ENCODE measurements around the gene DLEC1.
"Not testable (repeated sequence)": the region's sequence is repeated elsewhere in the genome, so short reads cannot be mapped to it uniquely, and the experiment has no call there.

DLEC1 gene

DNA sequence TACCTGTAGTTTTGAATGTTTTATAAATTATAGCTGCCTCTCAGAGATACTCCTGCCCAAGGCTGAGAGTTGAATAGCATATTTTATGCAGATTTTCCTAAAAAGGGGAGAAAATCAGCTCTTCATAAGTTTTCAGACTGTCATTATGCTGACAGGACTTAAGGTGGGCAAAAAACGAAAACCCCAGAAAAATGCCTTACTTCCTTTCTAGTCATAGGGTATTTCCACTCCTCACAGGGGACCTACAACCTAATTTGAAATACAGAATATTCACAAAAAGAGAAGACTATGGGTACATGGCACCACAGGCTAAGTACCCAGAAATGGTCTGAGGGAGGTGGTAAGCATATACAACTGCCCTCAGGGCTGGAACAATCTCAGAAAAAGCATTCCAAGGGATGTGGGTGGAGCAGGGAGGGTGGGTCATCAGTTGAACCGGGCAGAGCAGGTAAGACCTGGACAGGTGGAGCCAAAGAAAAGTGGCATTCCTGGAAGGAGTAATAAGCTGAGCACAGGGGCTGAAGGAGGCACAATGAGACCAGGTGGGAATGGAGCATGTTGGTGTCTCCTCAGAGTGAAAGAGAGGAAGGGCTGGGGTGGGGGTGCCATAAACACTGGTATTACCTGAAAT is 115.7 kb downstream of the DLEC1 start:
- no peak for DNase-seq (ENCODE audit: low spot score)

DNA sequence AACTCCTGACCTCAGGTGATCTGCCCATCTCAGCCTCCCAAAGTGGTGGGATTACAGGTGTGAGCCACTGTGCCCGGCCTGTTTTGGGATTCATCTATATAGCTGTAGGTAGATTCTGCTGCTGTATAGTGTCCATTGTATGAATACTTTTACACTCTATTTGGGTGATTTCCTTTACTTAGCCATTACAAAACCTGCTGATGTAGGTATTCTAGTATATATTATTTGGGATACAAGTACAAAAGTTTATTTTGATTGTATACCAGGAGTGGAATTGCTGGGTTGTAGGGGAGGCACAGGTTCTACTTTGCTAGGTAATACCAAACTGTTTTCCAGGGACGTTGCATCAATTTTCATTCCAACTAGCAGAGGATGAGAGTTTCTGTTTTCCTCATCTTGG is 116.8 kb downstream of the DLEC1 start:
- no peak for DNase-seq (ENCODE audit: low spot score)

DNA sequence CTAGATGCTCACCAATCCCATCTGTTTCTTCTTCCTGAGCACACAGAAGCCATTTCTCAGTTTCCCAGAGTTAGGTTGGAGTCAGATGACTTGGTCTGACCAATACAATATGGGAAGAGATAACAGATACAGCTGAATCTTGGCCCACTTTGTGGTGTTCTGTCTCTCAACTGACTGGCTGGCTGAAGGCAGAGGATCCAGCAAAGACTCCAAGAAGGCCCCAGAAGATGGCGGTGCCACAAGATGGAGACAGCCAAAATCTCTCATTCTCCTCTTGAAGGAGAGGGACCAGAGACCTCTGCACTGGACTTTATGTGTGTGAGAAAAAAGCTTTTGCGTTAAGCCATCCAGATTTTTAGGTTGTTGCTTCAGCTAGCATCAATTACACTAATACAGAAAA is 118.1 kb downstream of the DLEC1 start:
- DNase-seq (ENCODE audit: low spot score), result no peak

DNA sequence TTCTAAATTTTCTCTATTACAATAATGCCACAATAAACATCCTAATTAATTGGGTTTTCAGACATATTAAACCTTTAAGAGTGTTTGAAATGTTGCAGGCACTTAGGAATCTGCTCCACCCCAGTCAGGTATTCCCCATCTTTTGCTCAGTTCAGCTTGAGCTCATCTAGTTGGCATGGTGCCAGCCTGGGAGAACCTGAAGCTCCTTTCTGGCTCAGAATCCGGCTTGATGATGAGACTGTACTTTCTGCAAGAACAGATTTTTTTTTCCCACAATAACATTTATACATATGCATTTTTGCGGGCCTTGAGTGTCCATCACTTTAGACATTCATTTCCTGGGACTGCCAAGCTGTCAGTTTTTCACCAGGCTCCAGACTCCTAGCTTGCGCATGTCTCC is 118.6 kb downstream of the DLEC1 start:
- no peak for DNase-seq (ENCODE audit: low spot score)

DNA sequence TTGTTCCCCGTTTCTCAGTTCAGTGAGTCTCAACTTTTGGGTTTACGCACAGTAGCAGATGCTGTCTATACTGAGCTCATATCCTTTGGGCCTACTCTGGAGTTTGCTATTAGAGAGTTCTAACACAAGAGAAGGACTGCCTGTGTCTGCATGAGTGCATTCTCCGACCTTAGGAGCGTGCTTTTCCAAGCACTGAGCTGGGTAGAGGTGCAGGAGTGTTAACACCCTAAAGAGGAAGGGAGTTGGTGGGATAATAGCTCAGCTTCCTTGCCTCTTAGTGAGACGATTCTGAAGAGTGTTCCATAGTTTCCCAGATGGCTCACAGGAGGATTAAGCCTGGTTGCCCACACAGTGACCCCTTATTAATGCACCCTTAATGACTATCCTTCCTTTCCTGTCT is 119.5 kb downstream of the DLEC1 start:
- no peak for DNase-seq (ENCODE audit: low spot score)

DNA sequence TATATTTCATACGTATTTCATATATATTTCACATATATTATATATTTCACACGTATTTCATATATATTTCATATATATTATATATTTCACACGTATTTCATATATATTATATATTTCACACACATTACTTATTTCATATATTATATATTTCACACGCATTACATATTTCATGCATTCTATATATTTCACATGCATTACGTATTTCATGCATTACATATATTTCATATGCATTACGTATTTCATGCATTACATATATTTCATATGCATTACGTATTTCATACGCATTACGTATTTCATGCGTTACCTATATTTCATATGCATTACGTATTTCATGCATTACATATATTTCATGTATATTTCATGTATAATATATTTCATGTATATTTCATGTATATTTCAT is 121.7 kb downstream of the DLEC1 start:
- DNase-seq (ENCODE audit: low spot score), result not testable (repeated sequence)

DNA sequence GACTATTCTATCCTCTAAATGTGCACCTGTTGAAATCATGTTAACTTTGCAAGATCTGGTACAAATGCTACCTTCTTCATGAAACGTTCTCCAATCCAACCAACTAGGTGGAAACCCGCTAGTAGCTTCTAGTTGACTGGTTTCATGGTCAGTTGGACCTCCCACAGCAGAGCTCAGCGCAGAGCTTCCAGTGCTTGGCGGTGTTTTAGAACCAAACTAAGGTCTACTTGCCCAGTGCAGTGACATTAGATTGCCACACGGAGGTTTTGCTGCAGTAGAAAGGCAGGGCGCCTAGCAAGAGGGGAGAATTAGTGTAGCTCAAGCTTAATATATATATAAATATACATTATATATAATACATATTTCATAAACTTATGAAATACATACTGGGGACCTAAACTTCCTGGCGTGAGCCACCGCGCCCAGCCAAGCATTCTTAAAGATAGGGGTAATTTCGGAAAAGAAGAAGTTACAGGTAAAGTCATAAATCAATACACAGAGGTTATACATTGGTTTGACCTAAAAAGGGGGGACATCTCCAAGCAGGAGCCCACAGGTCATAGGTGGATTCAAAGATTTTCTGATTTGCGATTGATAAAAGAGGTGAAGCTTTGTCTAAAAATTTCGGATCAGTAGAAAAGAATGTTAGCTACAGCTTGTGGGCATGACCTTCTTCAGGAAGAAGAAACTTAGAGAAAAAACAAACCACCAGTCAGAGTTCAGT is 124.3 kb downstream of the DLEC1 start:
- peak; percentile 60 for DNase-seq (ENCODE audit: low spot score)

DNA sequence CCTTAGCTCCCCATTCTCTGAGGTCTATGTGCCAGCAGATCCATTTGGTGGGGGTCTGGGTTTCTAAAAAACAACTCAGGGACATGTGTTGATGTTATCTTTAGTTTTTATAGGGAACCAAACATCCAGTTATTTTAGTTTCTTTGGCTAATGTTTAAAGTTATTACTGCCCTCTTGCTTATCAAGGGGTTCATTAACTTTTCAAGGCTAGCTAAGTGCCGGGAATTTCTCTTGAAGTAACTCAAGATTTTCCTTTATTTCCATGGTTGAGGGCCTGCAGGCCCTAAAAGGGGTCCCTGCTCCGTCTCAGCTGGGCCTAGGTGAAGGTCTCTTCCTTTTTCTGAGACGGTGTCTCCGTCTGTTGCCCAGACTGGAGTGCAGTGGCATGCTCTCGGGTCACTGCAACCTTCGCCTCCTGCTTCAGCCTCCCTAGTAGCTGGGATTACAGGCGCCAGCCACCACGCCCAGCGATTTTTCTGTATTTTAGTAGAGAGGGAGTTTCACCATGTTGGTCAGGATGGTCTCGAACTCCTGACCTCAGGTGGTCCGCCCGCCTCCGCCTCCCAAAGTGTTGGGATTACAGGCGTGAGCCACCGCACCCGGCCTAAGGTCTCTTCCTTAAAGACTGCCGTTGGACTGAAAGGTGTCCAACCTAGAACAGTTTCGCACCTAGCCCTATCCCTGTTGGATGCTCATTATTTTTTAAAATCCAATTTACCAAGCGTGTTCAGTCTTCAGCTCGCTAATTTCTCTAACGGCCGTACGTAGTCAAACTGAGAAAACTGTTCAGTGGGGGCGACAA is 125.0 kb downstream of the DLEC1 start:
- DNase-seq (ENCODE audit: low spot score), result no peak

DNA sequence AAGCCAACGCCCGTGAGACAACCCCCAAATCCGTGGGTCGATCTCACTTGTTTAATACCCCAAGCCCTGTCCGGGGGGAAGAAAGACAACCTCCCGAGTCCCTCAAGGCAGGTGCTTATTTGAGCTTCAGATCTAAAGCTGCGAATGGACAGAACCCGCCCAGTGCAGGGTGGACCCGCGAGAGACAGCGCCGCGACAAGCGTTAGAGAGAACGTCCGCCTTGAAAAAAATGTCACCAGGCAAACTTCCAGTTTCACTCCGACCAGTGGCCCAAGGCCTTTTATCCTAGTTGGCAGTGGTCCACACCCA is 125.6 kb downstream of the DLEC1 start:
- DNase-seq (ENCODE audit: low spot score), result no peak

DNA sequence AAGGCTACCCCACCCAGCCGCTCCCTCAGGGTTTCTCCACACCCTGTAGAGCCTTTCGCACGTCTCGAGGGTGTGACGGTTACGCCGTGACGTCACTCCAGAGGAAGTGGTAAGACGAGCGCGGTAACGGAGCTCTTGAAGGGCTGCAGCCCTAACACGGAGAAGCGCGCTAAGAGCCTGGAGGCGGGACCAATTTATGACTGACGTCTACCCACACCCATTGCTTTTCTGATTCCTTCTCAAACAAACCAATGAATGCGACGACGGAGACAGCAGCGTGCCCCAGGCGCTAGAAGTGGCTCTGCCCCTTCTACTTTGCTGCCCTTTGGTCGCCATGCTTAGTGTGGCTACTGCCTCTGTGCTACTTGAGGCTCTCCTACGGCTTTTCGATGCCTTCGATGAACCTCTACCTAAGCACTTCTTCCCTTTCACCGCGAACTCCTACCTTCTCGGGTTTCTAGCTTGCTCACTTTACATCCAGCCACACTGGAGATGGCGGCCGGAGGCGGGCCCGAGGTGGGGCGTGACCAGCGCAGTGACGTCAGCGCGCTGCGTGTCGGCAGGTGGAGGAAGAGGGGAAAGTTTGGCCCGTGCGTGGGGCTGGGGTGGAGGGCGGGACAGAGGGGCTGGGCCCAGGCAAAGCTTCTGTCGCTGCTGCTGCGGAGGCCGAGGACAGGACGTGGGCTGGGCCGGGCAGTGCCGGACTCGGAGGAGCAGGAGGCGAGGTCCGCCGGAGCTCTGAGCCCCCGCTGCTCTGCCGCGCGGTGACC is 126.1 kb downstream of the DLEC1 start, which contains the start of gene OXSR1:
OXSR1 (plus strand) TSS at position 586 of the 770 bp plus-strand sequence. CDS start 340 bp downstream, outside the sequence.
- peak; percentile 100 for DNase-seq (ENCODE audit: low spot score)

DNA sequence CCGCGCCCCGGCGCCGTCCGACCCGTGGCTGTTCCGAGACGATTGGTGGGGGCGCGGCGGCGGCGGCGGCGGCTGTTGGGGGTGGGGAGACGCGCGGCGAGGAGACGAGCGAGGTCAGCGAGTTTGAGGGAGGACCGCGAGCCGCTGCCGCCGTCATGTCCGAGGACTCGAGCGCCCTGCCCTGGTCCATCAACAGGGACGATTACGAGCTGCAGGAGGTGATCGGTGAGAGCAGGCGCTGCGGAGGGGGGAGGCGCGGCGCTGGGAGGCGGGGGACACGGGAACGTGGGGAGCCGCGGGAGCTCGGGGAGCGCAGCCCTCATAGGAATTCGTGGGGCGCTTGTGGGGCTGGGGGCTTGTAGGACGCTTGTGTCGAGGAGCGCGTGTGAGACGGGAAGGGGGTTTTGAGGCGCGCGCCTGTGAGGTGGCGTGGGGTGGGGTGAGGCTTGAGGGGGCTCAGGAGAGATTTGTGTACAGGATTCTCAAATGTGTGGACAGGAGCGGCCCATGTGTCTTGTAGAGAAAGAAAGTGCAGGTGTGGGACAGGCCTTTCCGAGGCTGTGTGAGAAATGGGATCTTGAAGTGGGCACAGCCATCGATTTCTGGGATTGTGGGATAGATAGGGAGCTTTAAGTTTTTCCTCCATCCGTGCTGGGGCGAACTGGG is 126.8 kb downstream of the DLEC1 start:
- peak; percentile 66 for DNase-seq (ENCODE audit: low spot score)

DNA sequence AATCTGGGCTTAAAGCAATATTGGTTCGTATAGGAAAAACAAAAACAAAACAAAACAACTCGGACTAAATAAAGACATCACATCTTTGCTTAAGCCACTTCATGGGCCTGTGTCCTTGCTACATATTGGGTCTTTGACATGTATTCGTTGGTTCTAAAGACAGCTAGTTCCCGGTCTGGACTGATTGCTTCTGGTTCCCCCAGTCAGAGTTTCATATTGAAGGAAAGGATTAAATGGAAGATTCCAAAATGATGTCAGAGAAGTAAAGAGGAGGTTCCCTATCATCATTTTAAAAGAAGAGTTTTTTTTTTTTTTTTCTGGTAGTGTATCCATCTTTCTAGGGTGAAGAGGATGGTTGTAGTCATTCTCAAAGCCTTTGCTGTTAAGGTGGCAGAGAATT is 128.6 kb downstream of the DLEC1 start:
- DNase-seq (ENCODE audit: low spot score), result no peak

DNA sequence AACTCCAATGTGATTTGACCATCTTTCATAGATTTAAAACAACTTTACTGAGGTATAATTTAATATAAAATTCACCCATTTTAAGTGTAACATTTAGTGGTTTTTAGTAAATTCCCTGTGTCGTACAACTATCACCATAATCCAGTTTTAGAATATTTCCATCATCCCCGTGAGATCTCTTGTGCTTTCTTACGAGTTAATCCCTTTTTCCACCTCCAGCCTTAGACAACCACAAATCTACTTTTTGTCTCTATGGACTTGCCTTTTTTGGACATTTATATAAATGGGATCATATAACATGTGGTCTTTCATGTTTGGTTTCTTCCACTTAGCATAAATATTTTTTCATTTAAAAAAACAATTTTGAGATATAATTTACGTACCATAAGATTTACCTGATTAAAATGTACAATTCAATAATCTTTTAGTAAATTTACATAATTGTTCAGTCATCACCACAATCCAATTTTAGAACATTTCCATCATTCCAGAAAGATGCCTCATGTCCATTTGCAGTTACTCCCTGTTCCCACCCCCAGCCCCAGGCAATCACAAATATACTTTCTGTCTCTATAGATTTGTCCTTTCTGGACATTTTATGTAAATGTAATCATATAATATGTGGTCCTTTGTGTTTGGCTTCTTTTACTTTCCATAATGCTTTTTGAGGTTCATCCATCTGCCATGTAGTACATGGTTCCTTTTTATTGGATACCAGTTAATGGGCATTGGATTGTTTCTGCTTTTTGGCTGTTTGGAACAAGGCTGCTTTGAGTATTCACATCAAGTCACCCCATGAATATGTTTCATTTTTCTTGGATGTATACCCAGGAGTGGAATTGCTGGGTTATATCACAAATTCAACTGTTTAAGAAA is 129.4 kb downstream of the DLEC1 start:
- DNase-seq (ENCODE audit: low spot score), result peak; percentile 34

DNA sequence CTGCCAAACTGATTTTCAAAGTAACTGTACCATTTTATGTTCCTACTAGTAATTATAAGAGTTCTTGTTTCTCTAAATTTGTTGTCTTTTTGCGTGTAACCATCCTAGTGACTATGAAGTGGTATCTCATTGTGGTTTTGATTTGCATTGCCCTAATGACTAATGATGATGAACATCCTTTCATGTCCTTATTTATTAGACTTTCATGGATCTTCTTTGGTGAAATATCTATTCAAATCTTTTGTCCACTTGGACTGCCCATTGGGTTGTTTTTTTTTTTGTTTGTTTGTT is 130.0 kb downstream of the DLEC1 start:
- DNase-seq (ENCODE audit: low spot score), result peak; percentile 46

DNA sequence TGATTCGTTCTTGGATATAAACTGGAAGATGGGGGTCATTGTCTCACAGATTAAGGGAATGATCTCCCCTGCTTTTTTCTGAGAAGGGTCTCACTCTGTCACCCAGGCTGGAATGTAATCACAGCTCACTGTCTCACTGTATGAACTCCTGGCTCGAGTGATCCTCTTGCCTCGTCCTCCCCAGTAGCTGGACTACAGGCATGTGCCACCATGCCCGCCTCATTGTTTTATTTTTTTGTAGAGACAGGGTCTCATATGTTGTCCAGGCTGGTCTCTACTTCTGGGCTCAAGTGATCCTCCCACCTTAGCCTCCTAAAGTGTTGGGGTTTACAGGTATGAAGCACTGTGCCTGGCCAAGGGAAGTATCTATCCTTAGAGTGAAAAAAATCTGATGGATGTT is 131.7 kb downstream of the DLEC1 start:
- DNase-seq (ENCODE audit: low spot score), result no peak

DNA sequence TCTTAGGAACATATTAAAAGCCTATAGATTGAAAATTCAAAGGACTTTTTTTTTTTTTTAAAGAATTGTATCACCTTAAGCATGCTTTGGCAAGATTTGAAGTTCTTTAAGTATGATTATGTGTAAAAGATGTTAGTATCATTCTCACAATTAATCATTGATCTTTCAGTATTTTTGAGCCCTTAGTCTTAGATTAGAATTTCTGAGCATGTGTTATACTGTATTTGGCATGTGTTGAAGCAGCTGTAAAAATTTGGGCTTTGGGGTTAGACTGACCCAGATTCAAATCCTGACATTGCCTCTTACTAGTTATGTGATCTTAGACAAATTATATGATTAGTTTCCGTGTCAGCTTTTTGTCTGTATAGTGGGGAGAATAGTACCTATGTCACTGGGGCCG is 132.6 kb downstream of the DLEC1 start:
- no peak for DNase-seq (ENCODE audit: low spot score)
